SW480 (cell line): ENCODE measurements around the gene RBM4B.
A peak's percentile ranks its signal among the peaks of the same experiment; 100 is the strongest.
"Not testable (repeated sequence)": the region's sequence is repeated elsewhere in the genome, so short reads cannot be mapped to it uniquely, and the experiment has no call there.

ENCODE experiments used
- DNase-seq: peaks from one replicate; pipeline ENCODE4 v3.0.0-alpha.2; 2016; ENCODE audit warnings: low spot score

The RBM4B gene

GRCh38 chr11:66641834-66642233, 35.9 kb downstream of the RBM4B start:
- no peak for DNase-seq

- not testable (repeated sequence) for DNase-seq
Measured at GRCh38 chr11:66639814-66640340, 37.8 kb downstream of the RBM4B start.

DNA sequence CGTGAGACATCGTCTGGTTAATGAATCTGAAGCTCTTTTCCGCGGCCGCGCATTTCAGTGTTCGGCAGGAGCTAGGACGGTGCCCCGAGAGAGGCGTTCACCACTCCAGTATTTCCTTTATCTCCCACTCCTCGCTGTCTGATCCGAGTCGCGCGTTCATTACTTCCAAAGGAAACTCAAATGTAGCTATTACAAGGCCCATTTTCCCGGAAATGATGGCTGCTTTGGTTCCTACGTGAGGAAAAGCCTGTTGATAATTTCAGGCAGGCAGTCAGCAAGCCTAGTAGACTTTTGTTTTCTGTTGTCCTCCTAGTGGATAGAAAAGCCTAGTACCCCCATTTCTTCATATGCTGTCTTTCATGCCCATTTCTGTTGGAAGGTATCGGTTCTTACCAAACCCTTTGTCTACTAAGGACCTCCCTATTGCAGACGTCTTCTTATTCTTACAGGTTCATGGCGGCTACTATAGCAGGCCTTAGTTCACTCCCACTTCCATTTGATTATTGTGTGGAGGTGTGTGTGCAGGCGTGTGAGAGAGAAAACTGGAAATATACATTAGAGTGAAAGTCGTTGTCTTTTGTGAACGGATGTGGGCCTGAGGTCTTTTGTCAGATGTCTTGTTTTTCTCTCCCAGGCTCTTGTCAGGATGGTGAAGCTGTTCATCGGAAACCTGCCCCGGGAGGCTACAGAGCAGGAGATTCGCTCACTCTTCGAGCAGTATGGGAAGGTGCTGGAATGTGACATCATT, 38.4 kb downstream of the RBM4B start:
- peak; percentile 33 for DNase-seq

DNA sequence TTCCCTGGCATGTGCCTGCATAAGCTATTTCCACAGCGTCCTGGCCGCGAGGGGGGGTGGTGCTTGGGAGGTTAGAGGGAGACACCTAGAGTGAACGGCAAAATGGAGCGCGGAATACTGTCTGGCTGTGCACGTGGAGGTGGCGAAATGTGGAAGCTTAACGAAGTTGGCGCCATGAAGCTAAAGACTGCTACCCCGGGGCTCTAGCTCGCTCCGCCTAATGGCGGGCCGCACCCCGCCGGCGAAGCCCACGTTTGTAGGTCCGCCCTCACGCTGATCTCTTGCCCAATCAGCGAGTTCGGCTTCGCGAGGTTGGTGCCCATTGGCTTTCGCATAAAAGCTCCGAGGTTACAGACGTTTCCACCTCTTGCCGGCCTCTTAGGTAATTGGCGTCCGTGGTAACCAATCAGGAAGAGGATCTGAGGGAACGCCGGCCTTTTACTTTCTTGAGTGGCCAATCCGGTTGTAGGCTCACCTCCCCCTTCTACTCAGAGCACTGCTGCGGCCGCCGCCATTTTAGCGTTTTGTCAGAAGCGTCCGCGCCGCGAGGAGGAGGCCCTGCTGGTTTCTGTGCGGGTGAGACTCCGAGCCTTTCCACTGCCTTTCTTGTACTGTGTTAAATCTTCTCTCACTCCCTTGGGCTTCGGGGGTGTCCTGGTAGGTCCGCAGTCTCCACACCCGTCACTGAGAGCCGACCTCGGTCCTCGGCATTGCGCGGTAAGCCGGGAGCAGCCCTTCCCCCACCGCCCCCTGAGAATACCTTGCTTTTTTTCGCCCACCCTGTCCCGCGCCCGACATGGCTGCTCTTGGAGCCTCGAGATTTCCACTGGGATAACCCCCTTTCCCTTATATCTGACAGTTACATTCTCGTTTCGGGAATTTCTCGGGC, 39.3 kb downstream of the RBM4B start, which contains the start of gene RBM4:
Gene RBM4, plus strand, starts transcription at position 527 of the 889 bp plus-strand sequence. CDS start 1,009 bp downstream, outside the sequence.
- DNase-seq = peak; percentile 100

GRCh38 chr11:66637557-66638176, 40.0 kb downstream of the RBM4B start:
- peak; percentile 25 for DNase-seq

DNA sequence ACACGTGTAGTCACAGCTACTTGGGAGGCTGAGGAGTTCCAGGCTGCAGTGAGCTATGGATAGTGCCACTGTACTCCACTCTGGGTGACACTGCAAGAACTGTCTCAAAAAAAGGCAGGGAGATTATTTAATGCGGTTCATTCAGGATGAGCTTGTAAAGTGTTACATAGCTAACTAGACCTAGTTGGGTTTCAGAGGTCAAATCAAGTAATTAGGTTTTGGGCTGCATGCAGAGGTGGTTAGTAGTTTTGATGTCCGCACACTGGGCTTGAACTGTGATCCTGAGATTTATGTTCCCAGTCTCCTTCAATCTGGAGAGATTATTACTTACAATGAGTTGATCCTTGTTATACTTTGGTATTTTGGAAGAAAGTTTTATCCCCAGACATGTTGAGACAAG, 41.3 kb downstream of the RBM4B start:
- DNase-seq = no peak

GRCh38 chr11:66632952-66633351, 44.7 kb downstream of the RBM4B start:
- no peak for DNase-seq

DNA sequence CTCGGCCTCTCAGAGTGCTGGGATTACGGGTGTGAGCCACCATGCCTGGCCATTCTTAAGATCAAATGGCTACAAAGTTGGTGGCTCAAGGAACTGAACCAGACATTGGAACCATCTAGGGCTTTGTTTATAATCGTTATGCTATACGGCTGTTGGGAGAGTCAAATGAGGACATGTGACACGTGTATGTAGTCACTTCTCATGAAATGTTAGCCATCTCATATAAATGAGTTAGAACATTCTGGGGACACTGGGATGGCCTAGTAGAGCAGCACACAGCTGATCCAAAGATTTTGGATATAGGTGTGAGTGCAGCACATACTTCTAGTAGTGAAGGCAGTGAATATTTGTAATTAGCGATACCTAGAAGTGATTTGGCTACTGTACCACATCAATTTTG, 45.8 kb downstream of the RBM4B start:
- no peak for DNase-seq

GRCh38 chr11:66629356-66629755, 48.3 kb downstream of the RBM4B start:
- no peak for DNase-seq

GRCh38 chr11:66628061-66628603, 49.6 kb downstream of the RBM4B start:
- DNase-seq = no peak

DNA sequence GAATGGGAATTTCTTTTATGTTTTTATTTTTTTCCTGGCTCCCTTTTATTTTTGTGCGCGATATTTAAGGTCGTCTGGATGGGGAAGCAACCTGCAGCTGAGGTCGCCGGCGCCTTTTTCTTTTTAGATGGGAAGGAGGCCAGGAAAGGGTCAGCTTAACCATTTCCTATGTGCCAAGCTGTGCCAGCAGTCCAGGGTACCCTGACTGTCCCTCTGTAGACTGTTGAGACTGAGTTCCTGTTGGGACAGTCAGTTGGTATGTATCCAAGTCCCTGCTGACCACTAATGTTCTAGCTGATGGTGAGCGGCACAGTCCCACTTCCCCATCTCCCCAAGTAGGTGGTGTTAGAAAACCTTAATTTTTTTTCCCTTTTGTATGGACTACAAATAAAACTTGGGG, 50.8 kb downstream of the RBM4B start:
- DNase-seq = no peak

- DNase-seq = no peak
Measured at GRCh38 chr11:66626382-66626781, 51.3 kb downstream of the RBM4B start.

- no peak for DNase-seq
Measured at GRCh38 chr11:66625752-66626149, 51.9 kb downstream of the RBM4B start.

DNA sequence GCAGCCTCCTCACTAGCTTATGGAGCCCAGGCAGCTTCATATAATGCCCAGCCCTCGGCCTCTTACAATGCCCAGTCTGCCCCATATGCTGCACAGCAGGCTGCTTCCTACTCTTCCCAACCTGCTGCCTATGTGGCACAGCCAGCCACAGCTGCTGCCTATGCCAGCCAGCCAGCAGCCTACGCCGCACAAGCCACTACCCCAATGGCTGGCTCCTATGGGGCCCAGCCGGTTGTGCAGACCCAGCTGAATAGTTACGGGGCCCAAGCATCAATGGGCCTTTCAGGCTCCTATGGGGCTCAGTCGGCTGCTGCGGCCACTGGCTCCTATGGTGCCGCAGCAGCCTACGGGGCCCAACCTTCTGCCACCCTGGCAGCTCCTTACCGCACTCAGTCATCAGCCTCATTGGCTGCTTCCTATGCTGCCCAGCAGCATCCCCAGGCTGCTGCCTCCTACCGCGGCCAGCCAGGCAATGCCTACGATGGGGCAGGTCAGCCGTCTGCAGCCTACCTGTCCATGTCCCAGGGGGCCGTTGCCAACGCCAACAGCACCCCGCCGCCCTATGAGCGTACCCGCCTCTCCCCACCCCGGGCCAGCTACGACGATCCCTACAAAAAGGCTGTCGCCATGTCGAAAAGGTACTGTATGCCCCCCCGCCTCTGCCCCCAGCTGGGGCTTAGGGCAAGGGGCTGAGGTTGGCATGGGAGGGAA, 52.5 kb downstream of the RBM4B start:
- DNase-seq = no peak

DNA sequence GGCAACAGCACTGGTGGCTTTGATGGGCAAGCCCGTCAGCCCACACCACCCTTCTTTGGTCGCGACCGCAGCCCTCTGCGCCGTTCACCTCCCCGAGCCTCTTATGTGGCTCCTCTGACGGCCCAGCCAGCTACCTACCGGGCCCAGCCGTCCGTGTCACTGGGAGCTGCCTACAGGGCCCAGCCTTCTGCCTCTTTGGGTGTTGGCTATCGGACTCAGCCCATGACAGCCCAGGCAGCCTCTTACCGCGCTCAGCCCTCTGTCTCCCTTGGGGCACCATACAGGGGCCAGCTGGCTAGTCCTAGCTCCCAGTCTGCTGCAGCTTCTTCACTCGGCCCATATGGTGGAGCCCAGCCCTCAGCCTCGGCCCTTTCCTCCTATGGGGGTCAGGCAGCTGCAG, 53.2 kb downstream of the RBM4B start:
- no peak for DNase-seq

DNA sequence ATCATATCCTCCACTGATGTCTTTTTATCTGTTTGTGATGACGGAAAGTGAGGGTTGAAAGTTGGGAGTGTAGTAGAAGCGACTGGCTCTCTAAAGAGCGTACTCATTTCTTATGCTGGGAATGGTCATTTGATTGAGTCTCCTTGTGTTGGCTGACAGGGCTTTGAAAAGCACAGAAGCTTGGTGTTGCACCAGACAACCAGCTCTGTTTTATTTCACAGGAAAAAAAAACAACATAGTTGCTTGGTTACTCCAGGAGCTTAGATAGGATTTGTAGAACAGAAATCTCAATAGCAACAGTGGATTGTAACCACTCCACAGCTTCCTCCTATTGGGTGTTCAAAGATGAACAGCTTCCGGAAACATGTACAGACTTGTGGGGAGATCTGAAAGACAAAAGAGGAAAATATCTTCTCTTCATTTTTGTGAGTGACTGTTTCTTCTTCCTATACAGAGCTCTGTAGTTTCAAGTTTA, 58.6 kb downstream of the RBM4B start:
- DNase-seq = peak; percentile 13

DNA sequence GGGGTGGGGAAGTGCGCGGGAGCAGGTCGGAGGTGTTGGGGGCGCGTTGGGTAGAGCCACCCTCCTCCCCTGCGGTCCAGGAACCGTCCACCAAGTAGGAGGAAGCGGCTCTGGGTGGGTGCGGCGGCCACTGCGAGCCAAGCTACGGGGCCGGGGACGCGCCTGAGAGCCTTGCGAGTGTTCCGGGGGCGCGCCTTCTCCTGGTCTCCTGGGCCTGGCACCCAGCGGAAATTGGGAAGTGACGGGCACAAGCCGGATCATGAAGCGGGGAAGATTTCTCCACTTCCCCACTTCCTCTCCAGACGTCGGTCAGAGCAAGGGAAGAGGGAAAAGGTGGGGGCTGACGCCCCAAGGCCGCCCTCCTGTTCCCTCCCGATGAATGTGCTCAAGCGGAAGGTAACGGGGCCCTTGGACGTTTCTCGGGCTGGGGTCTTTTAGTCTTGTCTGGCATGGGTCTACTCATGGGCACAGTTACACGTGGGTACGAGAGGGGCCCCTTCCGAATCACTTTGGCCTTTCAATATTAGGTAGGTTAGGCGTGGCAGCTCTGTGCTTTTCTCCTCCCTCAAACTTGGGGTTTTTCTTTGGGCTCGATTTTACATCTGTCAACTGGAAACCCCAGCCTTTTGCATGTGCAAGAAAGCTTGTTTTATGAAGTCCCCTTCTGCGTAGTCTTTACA, 60.4 kb downstream of the RBM4B start:
- no peak for DNase-seq

- DNase-seq = peak; percentile 99
Measured at GRCh38 chr11:66616379-66617154, 61.1 kb downstream of the RBM4B start, which contains the start of gene RBM14. TSS of gene RBM14 (plus strand) at chr11:66616630. CDS start at chr11:66616721, 91 bp downstream.
